ENCODE data around the gene FBXO9.
"Not testable (repeated sequence)": the region's sequence is repeated elsewhere in the genome, so short reads cannot be mapped to it uniquely, and the experiment has no call there.

FBXO9 gene

DNA sequence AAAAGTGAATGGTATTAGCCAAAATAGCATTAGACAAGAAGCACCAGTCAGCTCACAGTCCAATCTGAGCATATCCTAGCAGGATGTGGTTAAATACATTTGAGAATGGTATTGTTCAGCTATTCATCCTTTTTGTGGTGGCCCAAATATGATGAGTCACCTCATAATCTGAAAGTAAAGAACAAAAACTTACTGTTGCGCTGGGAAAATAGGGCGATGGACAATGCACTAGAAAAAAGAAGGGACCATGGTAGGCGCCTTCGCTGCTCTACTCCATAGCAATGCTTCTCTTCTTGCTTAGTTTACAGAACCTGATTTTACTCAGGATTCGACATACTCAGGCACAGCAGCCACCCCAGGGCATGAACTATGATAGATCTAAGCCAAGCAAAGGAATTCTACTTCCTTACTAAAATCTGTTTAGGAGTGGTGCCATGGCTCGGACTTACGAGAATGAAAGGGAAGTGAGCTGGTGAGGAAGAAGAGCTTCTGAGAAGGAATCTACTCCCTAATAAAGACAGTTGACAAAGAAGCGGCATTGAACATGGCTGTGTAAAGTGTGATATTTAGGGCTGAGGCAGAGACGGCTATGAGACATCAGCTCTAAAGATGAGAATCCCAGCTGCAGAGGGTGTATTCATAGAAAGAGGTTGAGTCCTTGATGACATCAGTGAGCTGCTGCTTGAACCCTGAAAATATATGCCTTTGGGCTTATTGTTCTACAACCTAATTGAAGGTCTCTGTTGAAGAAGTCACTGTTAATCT, 16.6 kb upstream of the FBXO9 start:
- DNase-seq, result no peak

DNA sequence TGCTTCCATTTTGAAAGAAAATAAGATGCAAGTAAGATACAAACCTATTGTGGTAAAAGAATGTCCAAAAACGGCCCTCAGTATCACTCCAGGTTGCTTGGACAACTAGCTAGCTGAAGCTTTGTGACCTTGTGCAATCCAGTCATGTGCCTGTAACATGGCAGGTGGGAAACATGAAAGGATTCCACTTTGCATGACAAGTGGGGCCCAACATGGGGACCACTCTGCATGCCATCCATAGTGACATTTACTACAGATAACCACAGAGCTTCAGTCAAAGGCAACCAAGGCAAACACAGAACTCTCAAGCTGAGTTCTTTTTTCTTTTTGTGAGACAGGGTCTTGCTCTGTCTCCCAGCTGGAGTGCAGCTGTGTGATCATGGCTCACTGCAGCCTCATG, 15.8 kb upstream of the FBXO9 start:
- DNase-seq, result no peak

DNA sequence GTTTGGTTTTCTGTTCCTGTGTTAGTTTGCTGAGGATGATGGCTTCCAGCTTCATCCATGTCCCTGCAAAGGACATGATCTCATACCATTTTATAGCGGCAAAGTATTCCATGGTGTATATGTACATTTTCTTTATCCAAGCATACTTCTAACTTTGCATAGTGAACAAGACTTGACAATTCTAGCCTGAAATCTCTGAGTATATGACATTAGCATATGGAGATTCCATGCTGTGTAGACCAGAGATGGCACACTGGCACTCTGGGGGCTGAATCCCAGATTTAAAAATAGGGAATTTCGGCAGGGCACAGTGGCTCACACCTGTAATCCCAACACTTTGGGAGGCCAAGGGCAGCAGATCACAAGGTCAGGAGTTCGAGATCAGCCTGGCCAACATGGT, 13.1 kb upstream of the FBXO9 start:
- not testable (repeated sequence) for DNase-seq

DNA sequence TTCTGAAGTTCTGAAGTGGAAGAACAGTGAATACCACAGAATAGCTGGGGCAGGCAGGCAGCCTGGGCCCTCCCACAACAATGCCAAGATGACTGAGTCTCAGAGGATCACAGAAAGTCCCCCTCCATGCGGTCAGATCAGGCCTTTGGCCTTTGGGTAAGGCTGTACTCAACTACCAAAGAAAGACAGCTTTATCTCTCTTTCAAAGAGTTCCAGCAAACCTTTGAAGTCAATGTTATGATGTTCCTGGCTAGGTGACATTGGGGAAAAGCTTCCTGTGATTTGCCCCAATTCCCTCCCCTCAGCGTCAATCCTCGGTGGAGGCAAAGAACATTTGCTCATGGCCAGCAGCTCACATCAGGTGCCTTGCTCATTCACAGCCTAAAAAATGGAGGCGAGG, 10.7 kb upstream of the FBXO9 start:
- DNase-seq, result no peak

DNA sequence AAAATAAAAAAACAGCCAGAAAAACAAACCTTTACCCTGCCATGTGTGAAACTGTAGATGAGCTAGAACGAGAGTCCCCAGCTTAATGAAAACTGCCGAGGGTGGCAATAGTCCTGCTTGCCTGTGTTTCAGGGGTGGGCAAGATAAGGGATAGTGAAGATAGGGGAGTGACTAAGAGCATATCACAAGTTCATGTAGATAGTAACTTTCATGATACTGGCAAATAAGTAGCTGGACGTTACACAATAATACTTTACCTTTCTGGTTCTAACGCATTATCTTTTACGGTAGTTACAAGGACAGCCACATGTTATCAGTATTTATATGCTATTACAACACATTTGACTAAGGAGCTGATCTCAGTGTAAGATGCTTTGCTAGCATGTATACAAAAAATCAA, 9.3 kb upstream of the FBXO9 start:
- DNase-seq, result no peak

DNA sequence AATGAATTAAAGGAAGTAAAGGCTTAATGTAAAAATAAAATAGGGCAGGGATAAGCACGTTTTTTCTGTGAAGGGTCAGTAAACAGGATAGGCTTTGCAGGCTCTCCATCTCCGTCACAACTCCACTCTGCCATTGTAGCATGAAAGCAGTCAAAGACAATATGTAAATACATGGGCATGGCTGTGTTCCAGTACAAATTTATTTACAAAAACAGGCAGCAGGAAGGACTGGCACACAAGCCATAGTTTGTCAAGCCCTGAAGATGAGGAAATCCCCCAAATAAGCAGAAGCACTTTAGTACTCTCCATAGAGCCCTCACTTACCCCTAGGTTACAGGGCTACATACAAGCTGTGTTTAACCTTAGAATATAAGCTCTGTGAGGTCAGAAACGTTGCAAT, 8.9 kb upstream of the FBXO9 start:
- no peak for DNase-seq

DNA sequence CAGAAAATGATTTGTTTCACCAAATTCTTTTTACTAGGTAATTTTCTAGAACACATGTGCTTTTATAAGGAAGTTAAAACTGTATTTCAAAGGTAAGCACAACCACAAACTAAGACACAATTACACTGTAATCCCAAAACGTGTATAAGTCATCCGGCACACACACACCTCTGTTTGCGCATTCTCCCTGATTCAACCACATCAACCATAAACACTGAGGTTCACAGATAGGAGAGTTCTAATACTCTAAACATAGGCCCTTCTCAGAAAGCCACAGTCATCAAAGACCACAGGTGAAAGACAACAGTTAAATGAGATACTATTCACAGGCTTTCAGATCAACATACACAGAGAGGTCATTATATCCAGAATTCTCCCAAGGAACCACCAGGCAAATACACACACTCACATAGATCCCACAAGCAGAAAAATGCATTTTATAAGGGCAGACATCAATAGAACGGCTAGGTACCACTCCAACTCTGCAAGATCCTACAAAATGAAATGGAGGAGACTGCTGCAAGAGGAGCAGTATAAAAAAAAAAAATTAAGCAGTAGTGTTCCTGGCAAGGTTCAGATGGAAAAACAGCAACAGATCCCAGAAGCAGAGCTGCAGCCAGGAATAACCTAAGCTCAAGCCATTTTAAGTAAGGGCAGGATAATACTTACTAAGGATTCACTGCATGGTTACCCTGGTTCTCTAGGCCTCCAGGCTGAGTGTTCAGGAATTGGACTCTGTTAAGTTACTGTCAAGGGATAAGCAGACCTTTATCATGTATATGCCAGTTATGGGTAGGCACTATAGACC, 6.6 kb upstream of the FBXO9 start:
- DNase-seq, result peak; percentile 73

DNA sequence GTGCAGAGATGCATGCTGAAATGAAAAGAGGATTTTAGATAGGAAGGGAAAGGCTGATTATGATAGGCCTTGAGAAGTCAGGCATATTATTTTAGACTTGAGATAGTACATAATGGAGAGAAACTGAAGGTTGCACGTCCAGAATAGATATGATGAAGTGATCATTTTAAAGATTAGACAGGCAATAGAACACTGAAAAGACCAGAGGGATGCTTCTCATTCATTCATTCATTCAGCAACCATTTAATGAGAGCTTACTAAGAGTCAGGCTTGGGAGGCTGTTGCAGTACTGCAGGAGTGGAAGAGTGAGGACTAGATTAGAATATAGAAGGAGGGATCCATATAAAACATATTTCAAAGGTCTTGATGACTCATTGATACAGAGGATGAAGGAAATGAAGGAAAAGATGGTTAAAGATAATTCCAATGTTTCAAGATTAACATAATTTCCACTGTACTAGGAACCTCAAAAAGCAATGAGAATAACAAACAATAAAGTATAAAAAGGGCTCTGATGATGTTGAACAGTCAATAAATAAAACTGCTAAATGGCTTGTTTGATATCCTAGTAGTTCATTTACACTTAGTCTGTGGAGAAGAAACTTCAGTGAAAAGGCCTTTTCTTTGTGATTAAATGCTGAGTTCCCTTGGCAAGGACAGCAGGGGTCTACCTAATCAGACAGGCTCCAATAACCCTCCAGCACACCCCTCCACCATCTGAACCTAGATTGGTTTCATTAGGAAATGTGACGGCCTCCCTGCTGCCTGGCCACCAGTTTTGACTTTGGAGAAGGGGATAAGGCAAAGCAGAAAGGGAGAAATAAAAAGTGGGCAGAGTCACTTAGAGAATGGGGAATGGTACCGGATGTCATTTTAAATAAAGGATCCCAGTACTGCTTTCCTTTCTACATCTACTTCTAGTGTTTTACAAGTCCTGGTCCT, 5.3 kb upstream of the FBXO9 start:
- no peak for DNase-seq

DNA sequence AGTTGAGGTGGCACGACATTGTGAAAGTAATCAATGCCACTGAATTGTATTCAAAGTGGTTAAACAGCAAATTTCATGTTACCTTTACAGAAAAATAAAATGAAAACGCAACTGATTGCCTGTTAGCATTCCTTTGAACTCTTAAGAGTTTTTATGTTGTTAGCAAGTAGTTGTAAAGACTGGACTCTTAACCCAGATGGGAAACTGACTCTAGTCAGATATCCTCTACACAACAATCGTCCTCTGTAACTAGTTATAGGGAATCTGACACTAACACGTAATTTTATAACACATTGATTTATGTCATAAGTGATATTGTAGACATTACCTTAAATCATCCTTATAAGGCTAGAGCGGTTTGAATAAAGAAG, 3.0 kb upstream of the FBXO9 start:
- DNase-seq, result no peak

DNA sequence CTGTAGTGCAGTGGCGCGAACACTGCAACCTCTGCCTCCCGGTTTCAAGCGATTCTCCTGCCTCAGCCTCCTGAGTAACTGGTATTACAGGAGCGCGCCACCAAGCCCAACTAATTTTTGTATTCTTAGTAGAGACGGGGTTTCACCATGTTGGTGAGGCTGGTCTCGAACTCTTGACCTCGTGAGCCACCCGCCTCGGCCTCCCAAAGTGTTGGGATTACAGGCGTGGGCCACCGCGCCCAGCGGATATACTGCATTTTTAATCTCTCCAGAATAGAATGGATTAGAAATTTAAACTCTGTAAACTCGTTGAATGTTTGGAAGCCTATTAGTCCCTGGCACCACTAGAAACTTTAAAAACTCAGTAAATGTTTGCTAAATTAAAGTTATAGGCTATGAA, 949 bp upstream of the FBXO9 start:
- not testable (repeated sequence) for DNase-seq

DNA sequence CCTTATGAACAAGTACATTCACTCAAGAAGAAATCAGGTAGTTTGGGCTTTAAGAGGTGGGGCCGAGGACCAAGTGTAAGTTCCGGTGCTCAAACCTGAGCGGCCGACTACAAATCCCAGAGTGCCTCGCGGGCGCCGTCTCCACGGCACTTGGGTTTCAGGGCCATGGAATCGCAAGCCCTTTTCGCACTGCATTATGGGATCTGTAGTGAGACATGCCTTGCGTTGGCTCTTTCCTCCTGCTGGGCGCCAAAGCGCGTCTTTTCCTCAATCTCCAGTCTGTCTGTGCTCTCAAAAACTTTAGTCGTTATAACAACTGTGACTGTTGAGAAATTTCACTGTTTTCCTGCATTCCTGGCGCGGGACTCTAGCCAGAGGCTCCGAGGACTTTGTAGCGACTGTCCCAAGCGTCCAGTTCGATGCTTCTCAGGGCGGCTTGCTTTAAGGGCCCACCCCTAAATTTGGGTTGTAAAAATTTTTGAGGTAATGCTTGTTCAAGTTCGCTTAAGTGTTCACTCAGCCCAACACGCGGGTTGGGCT, 408 bp upstream of the FBXO9 start:
- peak; percentile 95 for DNase-seq

DNA sequence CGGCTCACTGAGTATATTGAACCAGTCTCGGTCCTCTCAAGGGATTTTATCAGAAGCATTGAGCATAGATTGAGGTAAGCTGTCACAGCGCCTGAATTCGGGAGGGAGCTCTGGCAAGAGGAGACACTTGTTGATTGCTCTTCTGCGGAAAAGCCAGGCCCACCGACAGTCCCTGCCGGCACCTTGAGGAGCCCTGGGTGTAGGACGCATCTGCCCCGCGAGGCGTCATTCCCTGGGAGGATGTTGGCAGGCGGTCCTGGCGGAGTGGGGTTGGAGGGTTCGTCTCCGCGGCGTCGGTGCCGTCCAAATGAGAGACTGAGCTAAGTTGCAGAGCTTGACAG, 843 bp downstream of the FBXO9 start:
- no peak for DNase-seq

DNA sequence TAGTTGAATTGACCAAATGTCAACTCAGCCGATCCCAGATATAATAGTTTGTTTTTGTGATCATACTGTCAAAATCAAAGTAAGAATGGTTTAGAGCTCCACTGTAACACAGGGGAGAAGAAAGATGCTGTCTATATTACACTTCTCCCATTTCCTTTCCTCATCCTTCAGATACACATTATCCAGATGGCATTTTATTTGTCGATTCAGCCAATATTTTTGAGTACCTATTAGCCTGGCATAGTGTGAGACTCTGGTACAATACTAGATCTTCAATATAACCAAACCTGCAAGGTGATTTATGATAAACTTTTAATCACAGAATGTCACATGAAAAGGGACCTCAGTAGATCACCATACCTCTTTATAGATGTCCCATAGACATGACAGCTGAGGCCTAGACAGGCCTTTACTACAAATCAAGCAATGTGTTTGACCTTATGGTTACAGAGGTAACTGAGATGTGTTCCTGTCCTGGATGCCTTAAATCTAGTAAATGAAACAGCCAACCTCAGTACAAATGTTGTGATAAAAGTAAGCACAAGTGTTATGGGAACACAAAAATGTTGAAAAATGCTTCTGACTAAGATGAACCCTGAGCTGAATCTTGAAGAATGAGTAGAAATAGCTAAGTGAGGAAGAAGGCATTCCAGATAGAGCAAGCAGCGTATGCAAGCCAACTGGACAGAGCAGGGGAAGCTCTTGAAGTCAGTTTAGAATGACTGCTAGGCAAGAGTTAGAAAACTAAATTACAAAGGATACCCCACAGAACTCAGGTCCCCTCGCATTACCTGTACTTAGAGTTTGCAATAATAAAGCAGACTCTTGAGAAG, 1.9 kb downstream of the FBXO9 start:
- no peak for DNase-seq

DNA sequence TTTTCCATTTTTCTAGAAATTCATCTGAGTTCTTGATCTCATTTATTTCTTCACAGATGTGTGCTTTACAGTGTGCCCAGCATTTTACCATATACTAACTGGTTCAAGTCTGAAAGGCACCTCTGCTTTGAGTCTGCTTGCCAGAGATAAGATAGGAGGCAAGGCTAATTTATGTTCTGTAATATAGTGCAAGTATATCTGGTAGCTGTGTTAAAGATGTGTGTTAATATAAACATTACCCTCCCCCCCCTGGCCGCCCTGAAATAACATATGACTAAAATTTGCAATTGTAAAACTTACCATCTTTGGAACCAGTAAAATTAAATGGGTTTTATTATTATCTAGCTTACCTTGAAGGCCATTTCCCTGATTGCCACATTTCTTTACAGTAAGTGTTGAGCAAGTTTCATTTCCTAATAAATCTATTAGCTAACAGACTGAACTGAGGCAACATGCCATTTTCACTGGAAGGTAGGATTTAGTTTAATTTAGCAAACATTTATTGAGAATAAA, 2.7 kb downstream of the FBXO9 start:
- no peak for DNase-seq

DNA sequence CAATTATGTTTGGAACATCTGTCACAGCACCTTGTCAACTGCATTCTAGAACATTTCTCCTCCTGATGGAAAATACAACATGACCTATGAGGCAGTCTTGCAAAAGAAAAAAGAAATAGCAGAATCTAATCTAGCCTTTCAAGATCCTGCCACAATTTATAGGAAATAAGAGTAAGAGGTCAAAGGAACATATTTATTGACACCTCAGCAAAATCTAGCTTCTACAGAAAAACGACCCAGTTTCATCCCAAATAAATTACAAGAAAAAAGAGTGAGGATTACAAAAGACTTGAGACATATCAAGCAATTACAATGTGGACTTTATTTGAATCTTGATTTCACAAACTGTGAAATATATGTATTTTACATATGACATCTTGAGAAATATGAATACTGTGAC, 4.2 kb downstream of the FBXO9 start:
- DNase-seq, result no peak

DNA sequence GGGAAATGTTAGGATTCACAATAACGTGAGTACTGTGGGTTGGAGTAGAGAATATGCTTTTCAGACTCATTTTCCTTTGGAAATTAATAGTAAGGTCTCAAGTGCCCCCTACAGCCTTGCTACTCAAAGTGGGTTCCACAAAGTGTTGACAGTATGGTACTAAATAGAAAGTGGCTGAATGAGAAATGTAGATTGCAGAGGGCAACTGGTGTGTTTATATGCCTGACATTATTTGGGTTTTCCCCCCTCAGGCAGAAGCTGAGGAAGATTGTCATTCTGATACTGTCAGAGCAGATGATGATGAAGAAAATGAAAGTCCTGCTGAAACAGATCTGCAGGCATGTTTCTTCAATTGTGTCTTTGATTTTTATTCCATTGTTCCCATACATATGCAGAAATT, 5.6 kb downstream of the FBXO9 start:
- no peak for DNase-seq

DNA sequence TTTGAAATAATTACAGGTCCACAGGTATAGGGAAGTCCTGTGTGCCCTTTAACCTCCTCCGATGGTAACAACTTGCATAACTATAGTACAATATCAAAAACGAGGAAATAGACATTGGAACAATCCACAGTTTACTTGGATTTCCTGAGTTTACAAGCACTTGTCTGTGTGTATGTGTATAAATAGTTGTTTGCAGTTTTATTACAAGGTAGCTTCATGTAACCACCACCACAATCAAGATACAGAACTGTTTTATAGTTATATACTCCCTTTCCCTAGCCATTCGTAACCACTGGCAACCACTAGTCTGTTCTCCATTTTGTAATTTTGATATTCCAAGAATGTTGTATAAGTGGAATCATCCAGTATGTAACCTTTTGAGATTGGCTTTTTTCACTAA, 9.1 kb downstream of the FBXO9 start:
- DNase-seq, result no peak

DNA sequence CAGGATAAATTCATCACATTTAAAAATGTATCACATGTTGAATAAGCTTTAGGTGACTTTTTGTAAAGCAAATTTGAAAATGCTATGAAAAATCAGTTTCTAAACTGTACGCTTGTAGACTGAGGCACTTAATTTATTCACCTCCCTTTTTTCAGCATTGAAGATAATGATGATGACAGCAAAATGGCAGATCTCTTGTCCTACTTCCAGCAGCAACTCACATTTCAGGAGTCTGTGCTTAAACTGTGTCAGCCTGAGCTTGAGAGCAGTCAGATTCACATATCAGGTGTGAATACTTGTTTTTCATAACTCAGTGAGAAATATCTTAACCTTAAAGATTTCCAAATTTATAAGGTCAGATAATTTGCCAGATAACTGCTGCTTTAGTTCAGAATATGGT, 15.6 kb downstream of the FBXO9 start:
- DNase-seq, result no peak

DNA sequence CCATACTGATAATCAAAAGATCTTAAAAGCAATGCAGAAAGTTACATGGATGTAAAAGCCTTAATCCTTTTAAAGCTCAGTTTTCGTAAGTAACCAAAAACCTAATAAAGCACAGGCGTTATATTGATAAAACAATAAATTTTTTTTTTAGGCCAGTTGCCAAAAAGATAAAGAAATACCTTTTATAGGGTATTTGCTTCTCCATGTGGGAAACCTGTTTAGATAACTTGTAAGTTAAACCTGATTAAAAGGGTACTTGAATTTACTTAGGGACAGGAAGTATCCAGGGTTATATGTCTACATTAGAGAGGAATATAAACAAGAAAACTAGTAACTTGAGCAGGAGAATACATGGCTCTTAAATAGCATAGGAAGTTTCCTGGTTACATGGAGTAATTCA, 21.1 kb downstream of the FBXO9 start:
- no peak for DNase-seq

DNA sequence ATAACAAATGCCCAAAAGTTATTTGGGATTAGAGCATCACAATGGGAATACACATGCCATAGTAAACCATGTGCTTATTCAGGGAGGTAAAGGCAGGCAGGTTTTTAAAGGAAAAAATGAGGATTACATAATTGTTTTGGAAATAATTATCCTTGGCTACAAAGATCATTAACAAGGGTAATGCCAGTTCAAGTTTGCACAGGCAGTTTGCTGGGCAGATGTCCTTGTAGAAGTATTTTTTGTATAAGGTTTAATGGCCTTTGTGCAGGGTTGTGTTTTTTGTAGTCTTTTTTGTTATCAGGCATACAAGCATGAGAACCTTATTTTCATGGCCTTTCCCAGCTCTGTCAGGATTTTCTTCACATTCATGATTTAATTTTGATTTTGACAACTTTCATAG, 24.7 kb downstream of the FBXO9 start:
- DNase-seq, result no peak

DNA sequence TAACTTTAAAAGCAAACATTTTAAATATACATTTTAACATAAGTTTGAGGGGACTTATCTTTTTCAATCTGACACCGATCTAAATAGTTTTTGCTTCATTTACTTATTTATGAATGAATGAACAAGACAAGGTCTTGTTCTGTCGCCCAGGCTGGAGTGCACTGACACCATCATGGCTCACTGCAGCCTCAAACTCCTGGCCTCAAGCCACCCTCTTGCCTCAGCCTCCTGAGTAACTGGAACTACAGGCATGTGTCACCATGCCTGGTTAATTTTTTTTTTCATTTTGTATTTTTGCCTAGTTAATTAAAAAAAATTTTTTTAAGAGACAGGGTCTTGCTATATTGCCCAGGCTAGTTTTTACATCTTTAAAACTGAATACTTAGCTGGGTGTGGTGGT, 25.4 kb downstream of the FBXO9 start:
- DNase-seq, result no peak

DNA sequence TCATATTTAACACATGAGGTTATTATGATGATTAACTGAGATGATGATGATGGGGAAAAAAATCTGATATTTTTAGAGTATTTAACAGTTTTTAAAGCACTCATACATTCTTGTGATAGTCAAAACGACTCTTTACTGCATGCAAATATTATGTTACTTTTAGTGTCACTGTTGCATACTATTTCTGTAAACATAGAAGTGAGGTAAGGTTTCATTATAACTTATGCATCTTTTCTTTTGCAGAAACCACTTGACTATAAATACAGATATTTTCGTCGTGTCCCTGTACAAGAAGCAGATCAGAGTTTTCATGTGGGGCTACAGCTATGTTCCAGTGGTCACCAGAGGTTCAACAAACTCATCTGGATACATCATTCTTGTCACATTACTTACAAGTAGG, 30.1 kb downstream of the FBXO9 start:
- DNase-seq, result no peak
